NOMO-1 treated with DMSO at 0.1 percent for 48 hours (cell line): ENCODE data around the gene SLC6A7.
A peak's percentile ranks its signal among the peaks of the same experiment; 100 is the strongest.

Experiments
- DNase-seq: peaks from one replicate; lab custom pipeline; 2025; ENCODE audit not compliant: unreplicated experiment; lab: John Stamatoyannopoulos, UW

The SLC6A7 gene

GRCh38 chr5:150190503-150190979, 679 bp downstream of the SLC6A7 start:
- DNase-seq = no peak

GRCh38 chr5:150190987-150191386, 1.1 kb downstream of the SLC6A7 start:
- DNase-seq = no peak

- DNase-seq = no peak
Observed at GRCh38 chr5:150192462-150192861, 2.6 kb downstream of the SLC6A7 start.

GRCh38 chr5:150195736-150196485, 6.0 kb downstream of the SLC6A7 start:
- DNase-seq = no peak

- no peak for DNase-seq
Observed at GRCh38 chr5:150196514-150196913, 6.7 kb downstream of the SLC6A7 start.

- no peak for DNase-seq
Observed at GRCh38 chr5:150196986-150197385, 7.1 kb downstream of the SLC6A7 start.

GRCh38 chr5:150197476-150197875, 7.6 kb downstream of the SLC6A7 start:
- no peak for DNase-seq

- DNase-seq = no peak
Observed at GRCh38 chr5:150202501-150202900, 12.6 kb downstream of the SLC6A7 start.

- DNase-seq = no peak
Observed at GRCh38 chr5:150203832-150204589, 14.1 kb downstream of the SLC6A7 start.

GRCh38 chr5:150204590-150204960, 14.7 kb downstream of the SLC6A7 start:
- no peak for DNase-seq

- no peak for DNase-seq
Observed at GRCh38 chr5:150206098-150206778, 16.4 kb downstream of the SLC6A7 start.

- DNase-seq = no peak
Observed at GRCh38 chr5:150206779-150207115, 16.9 kb downstream of the SLC6A7 start.

GRCh38 chr5:150208187-150209098, 18.6 kb downstream of the SLC6A7 start:
- no peak for DNase-seq

- DNase-seq = peak; percentile 10
Observed at GRCh38 chr5:150209099-150209635, 19.3 kb downstream of the SLC6A7 start.

- DNase-seq = no peak
Observed at GRCh38 chr5:150210644-150211043, 20.8 kb downstream of the SLC6A7 start.

- no peak for DNase-seq
Observed at GRCh38 chr5:150211156-150212030, 21.5 kb downstream of the SLC6A7 start.

GRCh38 chr5:150213530-150213929, 23.7 kb downstream of the SLC6A7 start:
- no peak for DNase-seq

- DNase-seq = no peak
Observed at GRCh38 chr5:150214289-150214688, 24.4 kb downstream of the SLC6A7 start.
